CD4-positive, alpha-beta T cell treated with Interferon alpha-2 for 1 hour (primary cell): ENCODE data around the gene MYO5A.

Source experiments
- DNase-seq, 2 donors: peaks; one replicate each; pipeline ENCODE4 v3.0.0-alpha.2; 2020 to 2022

Gene MYO5A

DNA sequence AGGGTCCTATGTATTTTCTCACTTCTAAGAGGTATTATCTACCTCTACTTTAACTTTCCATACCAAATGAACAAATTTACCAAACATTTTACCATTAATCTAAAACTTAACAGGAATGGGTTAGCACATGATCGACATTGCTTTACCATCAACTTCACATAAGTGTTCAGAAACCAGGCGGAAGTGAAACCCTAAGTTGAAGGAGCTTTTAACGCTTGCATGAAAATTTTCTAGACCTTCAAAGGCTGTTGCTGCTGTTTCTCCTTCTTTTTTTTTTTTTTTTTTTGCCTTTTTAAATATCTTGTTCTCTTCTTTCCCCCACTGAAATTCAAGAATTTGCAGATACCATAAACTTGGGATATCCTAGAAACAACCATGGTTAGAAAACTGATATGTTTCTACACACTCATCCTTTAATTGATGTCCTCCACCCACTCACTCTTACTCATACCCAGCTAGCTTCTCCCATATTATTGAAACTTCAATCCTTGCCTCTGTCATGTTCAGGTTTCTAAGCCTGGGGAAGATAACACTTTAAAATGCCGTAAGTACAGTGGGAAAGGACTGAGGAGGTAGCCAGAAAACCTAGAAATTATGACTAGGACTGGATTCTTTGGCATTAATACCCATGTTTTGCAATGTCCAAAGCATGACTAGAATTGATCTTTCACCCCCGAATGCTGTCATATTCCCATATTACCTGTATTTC lies 24.7 kb downstream of the MYO5A start:
- peak in 1 of 2 donors; percentile 25 for DNase-seq

GRCh38 chr15:52502608-52503007 lies 26.1 kb downstream of the MYO5A start:
- DNase-seq: no peak

DNA sequence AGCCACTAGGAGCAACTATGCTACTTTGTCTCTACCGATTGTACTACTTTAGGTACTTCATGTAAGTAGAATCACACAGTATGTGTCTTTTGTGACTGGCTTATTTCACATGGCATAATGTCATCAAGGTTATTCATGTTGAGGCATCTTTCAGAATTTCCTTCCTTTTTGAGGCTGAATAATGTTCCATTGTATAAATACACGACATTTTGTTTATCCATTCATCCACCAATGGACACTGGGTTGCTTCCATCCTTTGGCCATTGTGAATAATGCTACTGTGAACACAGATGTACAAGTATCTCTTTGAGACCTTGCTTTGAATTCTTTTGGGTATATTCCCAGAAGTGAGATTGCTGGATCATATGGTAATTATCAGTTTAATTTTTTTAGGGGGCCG lies 29.2 kb downstream of the MYO5A start:
- no peak for DNase-seq

- no peak for DNase-seq
Observed at GRCh38 chr15:52498706-52499105, 30.0 kb downstream of the MYO5A start.

DNA sequence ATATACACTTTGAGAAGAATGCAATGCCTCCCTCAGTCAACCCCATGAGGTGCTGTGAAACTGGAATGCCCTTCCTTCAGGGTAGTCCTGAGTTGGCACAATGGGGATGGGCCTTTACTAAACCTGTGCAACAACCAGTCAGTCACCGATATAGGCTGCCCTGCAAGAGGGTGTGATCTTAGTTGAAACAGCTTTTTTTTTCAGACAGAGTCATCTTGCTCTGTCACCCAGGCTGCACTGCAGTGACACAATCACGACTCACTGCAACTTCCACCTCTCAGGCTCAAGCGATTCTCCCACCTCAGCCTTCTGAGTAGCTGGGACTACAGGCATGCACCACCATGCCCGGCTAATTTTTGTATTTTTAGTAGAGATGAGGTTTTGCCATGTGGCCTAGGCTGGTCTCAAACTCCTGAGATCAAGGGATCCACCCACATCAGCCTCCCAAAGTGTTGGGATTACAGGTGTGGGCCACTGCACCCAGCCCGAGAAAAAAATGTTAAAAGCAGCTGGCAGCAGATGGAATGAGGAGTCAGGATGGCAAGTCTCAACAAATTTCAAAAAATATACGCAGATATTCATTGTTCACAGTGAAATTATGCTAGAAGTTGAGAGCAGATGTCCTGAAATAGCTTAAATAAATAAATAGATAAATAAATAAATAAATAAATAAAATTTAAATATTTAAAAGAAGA lies 31.8 kb downstream of the MYO5A start:
- DNase-seq: no peak

DNA sequence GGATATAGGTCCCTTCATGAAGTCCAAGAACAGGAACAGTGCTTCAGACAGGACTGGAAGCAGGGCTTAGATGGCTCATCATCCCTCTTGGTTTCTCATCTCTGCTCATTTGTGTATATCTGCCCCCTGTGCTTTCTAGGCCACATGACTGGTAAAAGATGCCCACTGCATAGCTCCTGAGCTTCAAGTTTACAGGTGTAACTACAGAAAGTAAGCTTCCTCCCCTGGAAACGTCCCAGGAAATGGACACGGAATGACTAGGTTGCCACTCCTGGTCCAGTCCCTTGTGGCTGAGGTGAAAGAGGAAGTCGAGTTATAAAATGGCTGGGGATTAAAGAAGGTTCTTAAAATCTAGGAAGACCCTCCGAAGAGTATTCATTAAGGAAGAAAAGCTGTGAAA lies 32.5 kb downstream of the MYO5A start:
- no peak for DNase-seq

DNA sequence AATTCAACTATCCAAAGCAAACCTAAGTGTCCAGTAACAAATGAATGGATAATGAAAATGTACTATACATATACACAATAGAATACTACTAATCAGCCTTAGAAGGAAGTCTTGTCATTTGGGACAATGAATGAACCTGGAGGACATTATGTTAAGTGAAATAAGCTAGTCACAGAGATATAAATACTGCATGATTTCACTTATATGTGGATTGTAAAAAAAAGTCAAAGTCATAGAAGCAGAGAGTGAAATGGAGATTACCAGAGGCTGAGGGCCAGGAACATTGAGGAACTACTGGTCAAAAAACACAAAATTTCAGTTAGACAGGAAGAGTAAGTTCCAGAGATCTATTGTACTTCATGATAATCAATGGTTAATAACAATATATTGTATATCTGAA lies 33.6 kb downstream of the MYO5A start:
- no peak for DNase-seq

DNA sequence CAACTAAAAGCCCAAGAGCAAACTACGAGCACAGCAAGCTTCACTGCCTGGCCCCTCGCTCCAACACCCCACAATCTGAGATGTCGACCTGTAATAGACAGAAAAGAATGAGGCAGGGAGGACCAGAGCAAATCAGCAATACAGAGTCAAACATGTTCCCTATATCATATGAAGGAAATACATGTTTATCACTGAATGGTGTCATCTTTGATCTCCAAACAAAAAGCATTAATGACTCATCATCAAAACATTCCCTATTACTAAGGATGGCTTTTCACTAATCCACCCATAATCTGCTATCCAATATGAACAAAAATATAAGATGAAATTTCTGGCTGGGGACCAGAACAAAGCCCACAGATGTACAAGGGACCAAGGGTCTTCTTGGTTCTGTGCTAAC lies 34.7 kb downstream of the MYO5A start:
- no peak for DNase-seq

DNA sequence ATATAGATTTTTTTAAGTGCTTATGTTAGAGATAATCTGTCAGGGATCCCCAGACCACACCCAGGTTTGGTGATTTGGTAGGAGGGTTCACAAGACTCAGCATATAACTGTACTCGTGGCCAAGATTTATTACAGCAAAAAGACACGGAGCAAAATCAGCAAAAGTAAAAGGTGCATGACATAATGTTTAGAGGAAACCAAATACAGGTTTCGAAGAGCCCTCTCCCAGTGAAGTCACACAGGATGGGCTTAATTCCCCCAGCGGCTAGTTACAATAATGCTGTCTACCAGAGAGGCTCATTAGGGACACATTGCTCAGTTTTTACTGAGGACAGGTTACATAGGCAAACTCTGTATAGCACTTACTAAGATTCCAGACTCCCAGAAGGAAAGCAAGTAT lies 36.5 kb downstream of the MYO5A start:
- DNase-seq: no peak

DNA sequence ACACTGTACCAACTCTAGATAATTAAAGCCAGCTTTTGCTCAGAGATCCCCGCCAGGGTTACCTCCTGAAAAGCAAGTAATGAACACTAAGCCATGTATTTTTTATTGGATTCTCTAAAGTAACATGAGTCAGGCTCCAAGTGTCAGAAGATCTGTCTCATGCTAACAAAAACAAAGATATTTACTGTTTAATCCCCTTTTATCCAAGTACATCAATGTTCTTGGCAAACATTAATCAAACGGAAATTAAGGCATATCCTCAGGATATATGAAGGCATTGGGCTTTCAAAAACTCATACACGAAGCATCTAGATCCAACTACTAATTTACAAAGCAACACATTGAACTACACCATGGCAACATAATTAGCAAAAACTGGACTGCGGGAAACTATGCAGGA lies 37.2 kb downstream of the MYO5A start:
- DNase-seq: no peak

- DNase-seq: peak in 1 of 2 donors; percentile 41
Observed at GRCh38 chr15:52489430-52489829, 39.2 kb downstream of the MYO5A start.

DNA sequence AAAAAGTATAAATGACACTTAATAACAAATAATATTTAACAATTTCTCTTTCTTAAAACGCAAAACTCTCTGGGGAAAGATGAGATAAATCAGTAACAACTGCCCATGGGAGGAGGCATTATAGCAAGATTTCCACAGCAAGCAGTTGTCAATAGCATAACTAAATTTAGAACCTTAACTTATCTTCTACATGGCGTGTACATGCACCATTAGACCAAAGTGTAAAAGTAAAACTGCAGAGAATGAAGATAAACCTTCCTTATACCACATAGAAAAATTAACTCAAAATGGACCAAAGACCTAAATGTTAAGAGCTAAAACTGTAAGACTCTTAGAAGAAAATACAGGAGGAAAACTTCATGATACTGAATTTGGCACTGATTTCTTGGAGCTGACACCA lies 39.9 kb downstream of the MYO5A start:
- DNase-seq: no peak

GRCh38 chr15:52486003-52486996 lies 42.4 kb downstream of the MYO5A start:
- DNase-seq: no peak

DNA sequence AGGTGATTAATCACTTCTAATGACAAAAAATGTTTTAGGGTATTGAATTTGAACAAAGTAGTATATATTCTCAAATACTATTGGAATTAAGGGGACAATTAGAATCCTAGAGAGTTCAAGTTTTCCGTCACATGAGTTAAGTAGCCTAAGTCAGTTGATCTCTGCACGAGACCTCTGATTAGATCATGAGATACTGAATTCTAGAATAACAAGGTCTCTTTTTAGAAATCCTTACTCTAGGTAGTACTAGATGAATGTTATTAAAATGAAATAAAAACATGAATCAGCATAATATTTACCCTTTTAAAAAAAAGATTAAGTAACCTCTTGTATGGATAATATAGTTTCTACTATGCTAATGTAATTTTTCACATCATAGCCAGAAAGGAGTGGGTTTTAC lies 43.4 kb downstream of the MYO5A start:
- DNase-seq: no peak

DNA sequence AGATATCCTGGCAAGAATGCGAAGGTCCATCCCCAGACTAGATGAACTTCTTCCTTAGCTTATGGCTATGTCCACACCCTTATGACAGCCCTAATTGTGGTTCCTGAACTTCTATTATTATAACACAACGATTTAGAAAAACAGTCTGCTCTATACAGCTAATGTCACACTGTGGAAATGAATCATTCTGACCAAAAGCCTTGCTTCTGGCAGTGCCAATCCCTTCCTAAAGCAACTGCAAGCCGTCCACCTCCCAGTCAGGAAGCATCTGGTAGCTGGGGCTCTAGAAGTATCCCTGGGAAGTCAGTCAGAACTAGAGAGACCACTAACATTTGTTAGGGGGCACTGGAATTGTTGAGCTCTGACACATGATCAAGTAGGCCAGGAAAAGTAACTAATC lies 45.0 kb downstream of the MYO5A start:
- no peak for DNase-seq

- DNase-seq: peak; percentile 62 to 85
Observed at GRCh38 chr15:52481915-52482314, 46.8 kb downstream of the MYO5A start.

GRCh38 chr15:52480990-52481389 lies 47.7 kb downstream of the MYO5A start:
- no peak for DNase-seq

- no peak for DNase-seq
Observed at GRCh38 chr15:52466716-52467115, 62.0 kb downstream of the MYO5A start.

GRCh38 chr15:52466134-52466701 lies 62.5 kb downstream of the MYO5A start:
- peak; percentile 42 to 83 for DNase-seq

DNA sequence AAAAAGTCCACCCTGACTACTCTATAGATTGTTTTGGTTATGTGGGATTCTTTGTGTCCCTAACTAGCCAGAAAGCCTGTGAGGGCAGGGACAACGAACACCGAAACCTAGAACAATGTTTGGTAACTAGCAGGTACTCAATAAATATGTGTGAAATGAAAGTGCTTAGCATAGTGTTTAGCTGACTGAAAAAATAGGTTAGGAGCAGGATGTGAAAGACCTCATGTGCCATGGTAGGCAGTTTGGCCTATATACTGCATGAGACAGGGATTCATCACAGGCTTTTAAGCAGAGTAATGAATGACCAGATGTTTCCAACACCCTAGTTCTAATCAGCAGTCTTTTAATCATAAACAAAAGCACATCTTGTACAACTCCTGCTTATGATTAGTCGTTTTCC lies 64.2 kb downstream of the MYO5A start:
- peak in 1 of 2 donors; percentile 50 for DNase-seq

DNA sequence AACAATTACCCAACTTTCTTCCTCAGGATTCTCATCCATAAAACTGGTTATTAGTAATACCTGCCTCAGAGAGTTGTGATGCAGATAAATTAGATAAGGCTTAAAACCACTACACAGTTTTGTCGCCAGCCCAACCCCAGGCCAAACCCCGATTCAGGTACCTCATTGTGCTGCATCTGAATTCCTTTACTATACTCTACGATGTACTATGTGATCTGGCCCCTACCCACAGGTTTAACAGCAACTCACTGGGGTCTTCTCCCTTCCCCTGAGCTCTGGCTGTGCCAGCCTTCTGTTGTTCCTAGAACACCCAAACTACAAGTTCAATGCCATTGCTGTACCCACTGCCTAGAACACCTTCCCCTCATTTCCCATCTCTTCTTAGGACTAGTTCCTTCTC lies 64.6 kb downstream of the MYO5A start:
- DNase-seq: no peak

- DNase-seq: peak in 1 of 2 donors; percentile 38
Observed at GRCh38 chr15:52463638-52464037, 65.0 kb downstream of the MYO5A start.

- DNase-seq: no peak
Observed at GRCh38 chr15:52462806-52463360, 65.8 kb downstream of the MYO5A start.
